H9 (cell line): Measurements from ENCODE around the gene SPINK1. TPM values are rescaled to one million over a fixed set of nuclear protein-coding genes. Genes with fewer than 3 reads are reported as not detected.

ENCODE experiments used
- DNase-seq: peaks from one replicate; pipeline ENCODE4 v3.0.0-alpha.2; 2017
- H2AFZ ChIP-seq: one replicate; pipeline ENCODE4 v1.6.1; 2013; ENCODE audit warnings: mild to moderate bottlenecking, low read length, control low read depth, moderate library complexity
- H2AK5ac ChIP-seq: 2 replicates; pipeline ENCODE4 v1.6.1; 2013; ENCODE audit warnings: low read length, control low read depth, mixed read lengths; ENCODE audit not compliant: insufficient read length
- H2BK120ac ChIP-seq: one replicate; pipeline ENCODE4 v1.6.1; 2013; ENCODE audit warnings: low read depth, mild to moderate bottlenecking, low read length, control low read depth, inconsistent platforms; ENCODE audit not compliant: poor library complexity, severe bottlenecking
- H2BK12ac ChIP-seq: 2 replicates; pipeline ENCODE4 v1.6.1; 2013; ENCODE audit warnings: low read length, control low read depth, mixed read lengths, low read depth; ENCODE audit not compliant: insufficient read length
- H2BK15ac ChIP-seq: 2 replicates; pipeline ENCODE4 v1.6.1; 2013; ENCODE audit warnings: low read depth, low read length, control low read depth
- H2BK20ac ChIP-seq: one replicate; pipeline ENCODE4 v1.6.1; 2013; ENCODE audit warnings: low read depth, mild to moderate bottlenecking, low read length, control low read depth, inconsistent platforms; ENCODE audit not compliant: poor library complexity, severe bottlenecking
- H2BK5ac ChIP-seq: 2 replicates; pipeline ENCODE4 v1.6.1; 2013; ENCODE audit warnings: low read length, control low read depth, mixed read lengths; ENCODE audit not compliant: insufficient read length
- H3K14ac ChIP-seq: 2 replicates; pipeline ENCODE4 v1.6.1; 2013; ENCODE audit warnings: low read length, control low read depth; ENCODE audit not compliant: insufficient read depth
- H3K18ac ChIP-seq: 2 replicates; pipeline ENCODE4 v1.6.1; 2013; ENCODE audit warnings: low read depth, mild to moderate bottlenecking, mixed read lengths, low read length, control low read depth; ENCODE audit not compliant: insufficient read length
- H3K23ac ChIP-seq: 2 replicates; pipeline ENCODE4 v1.6.1; 2013; ENCODE audit warnings: low read length, control low read depth, mixed read lengths, low read depth; ENCODE audit not compliant: insufficient read length
- H3K23me2 ChIP-seq: 2 replicates; pipeline ENCODE4 v1.6.1; 2013; ENCODE audit warnings: low read depth, mild to moderate bottlenecking, mixed read lengths, low read length, control low read depth; ENCODE audit not compliant: insufficient read length, poor library complexity, severe bottlenecking
- H3K27ac ChIP-seq: 2 replicates; pipeline ENCODE4 v1.5.1; 2013; ENCODE audit warnings: low read length, control low read depth, mixed read lengths, low read depth; ENCODE audit not compliant: insufficient read length
- H3K27me3 ChIP-seq: 2 replicates; pipeline ENCODE4 v1.6.1; 2013; ENCODE audit warnings: low read length, control low read depth, inconsistent platforms; ENCODE audit not compliant: insufficient read depth
- H3K4ac ChIP-seq: 2 replicates; pipeline ENCODE4 v1.6.1; 2013; ENCODE audit warnings: low read depth, mild to moderate bottlenecking, control low read depth, inconsistent platforms, low read length, moderate library complexity
- H3K4me1 ChIP-seq: 2 replicates; pipeline ENCODE4 v1.6.1; 2013; ENCODE audit warnings: low read length, control low read depth, inconsistent platforms; ENCODE audit not compliant: insufficient read depth
- H3K4me2 ChIP-seq: 2 replicates; pipeline ENCODE4 v1.6.1; 2013; ENCODE audit warnings: low read length, control low read depth, mixed read lengths; ENCODE audit not compliant: insufficient read length, insufficient read depth
- H3K56ac ChIP-seq: 2 replicates; pipeline ENCODE4 v1.6.1; 2013; ENCODE audit warnings: low read depth, mild to moderate bottlenecking, mixed read lengths, low read length, control low read depth; ENCODE audit not compliant: insufficient read length
- H3K79me1 ChIP-seq: 2 replicates; pipeline ENCODE4 v1.6.1; 2013; ENCODE audit warnings: low read depth, mild to moderate bottlenecking, moderate library complexity, low read length, control low read depth, inconsistent platforms; ENCODE audit not compliant: insufficient read depth, poor library complexity, severe bottlenecking
- H3K79me2 ChIP-seq: 2 replicates; pipeline ENCODE4 v1.6.1; 2013; ENCODE audit warnings: low read length, control low read depth, inconsistent platforms; ENCODE audit not compliant: insufficient read depth
- H3K9ac ChIP-seq: 2 replicates; pipeline ENCODE4 v1.6.1; 2013; ENCODE audit warnings: low read length, control low read depth, mixed read lengths; ENCODE audit not compliant: insufficient read length; ENCODE audit errors: extremely low read depth
- H3K9me3 ChIP-seq: one replicate; pipeline ENCODE4 v1.6.1; 2013; ENCODE audit warnings: low read depth, low read length, inconsistent platforms; ENCODE audit not compliant: control insufficient read depth
- H3T11ph ChIP-seq: one replicate; pipeline ENCODE4 v1.6.1; 2013; ENCODE audit warnings: mild to moderate bottlenecking, low read length, control low read depth, inconsistent platforms
- H4K20me1 ChIP-seq: one replicate; pipeline ENCODE4 v1.6.1; 2013; ENCODE audit not compliant: control insufficient read depth, insufficient read length, insufficient read depth
- H4K5ac ChIP-seq: 2 replicates; pipeline ENCODE4 v1.6.1; 2013; ENCODE audit warnings: low read depth, mild to moderate bottlenecking, mixed read lengths, low read length, control low read depth; ENCODE audit not compliant: insufficient read length
- H4K8ac ChIP-seq: replicated peaks from 2 replicates; pipeline ENCODE4 v1.6.1; 2013; ENCODE audit warnings: low read length, control low read depth, mixed read lengths, low read depth; ENCODE audit not compliant: insufficient read length
- H4K91ac ChIP-seq: 2 replicates; pipeline ENCODE4 v1.6.1; 2013; ENCODE audit warnings: low read depth, mild to moderate bottlenecking, moderate library complexity, mixed read lengths, low read length, control low read depth; ENCODE audit not compliant: insufficient read length
- H3K27ac Mint-ChIP-seq, 3 experiments: 2 replicates in 2 of 3; 3 replicates in 1 of 3; pipeline ENCODE4 v1.8.0; 2020 to 2021; ENCODE audit warnings: mixed read lengths in 3 of 3, mild to moderate bottlenecking in 1 of 3, moderate library complexity in 1 of 3
- H3K27me3 Mint-ChIP-seq: 2 replicates; pipeline ENCODE4 v1.8.0; 2021; ENCODE audit warnings: low read depth, mild to moderate bottlenecking, moderate library complexity, mixed read lengths
- H3K36me3 Mint-ChIP-seq, 3 experiments: 2 replicates in 2 of 3; 3 replicates in 1 of 3; pipeline ENCODE4 v1.8.0; 2020 to 2021; ENCODE audit warnings: low read depth in 3 of 3, mixed read lengths in 3 of 3; ENCODE audit not compliant: insufficient read depth in 1 of 3
- H3K4me1 Mint-ChIP-seq, 2 experiments: 2 replicates each; pipeline ENCODE4 v1.8.0; 2020; ENCODE audit warnings: mixed read lengths in 2 of 2
- H3K4me3 Mint-ChIP-seq, 2 experiments: 2 replicates in 1 of 2; 3 replicates in 1 of 2; pipeline ENCODE4 v1.8.0; 2020 to 2021; ENCODE audit warnings: mild to moderate bottlenecking in 2 of 2, mixed read lengths in 2 of 2, moderate library complexity in 1 of 2
- H3K9me3 Mint-ChIP-seq, 2 experiments: 2 replicates in 1 of 2; 3 replicates in 1 of 2; pipeline ENCODE4 v1.8.0; 2020; ENCODE audit warnings: mild to moderate bottlenecking in 2 of 2, mixed read lengths in 2 of 2, moderate library complexity in 1 of 2
- CTCF ChIP-seq: fragments of 200-600 bp; sonication (generic); conservative IDR thresholded peaks from 3 replicates; pipeline ENCODE4 v1.8.0; 2021; ENCODE audit warnings: antibody characterized with exemption, mild to moderate bottlenecking
- WGBS: extraction: QIAGEN DNeasy Blood & Tissue Kit; methylation state at CpG from one replicate; pipeline ENCODE4 v1.1.7; 2013; ENCODE audit warnings: missing lambda C conversion rate, low lambda C conversion rate, mixed read lengths; ENCODE audit not compliant: insufficient read length; ENCODE audit errors: extremely low coverage; 5-methylcytosine and 5-hydroxymethylcytosine counted together
- total RNA-seq: library from RNA; stranded (reverse); gene quantifications from 2 replicates; pipeline ENCODE4 v1.2.1, GENCODE V29; 2021

The SPINK1 gene
- total RNA-seq, 1 experiment from 2014 or later: 3.1 TPM

GRCh38 chr5:147813696-147814095 lies 17.8 kb downstream of the SPINK1 start:
- H3K4me3 Mint-ChIP-seq: no peak overlapping the region
- DNase-seq: no peak
- H3K36me3 Mint-ChIP-seq: peaks cover 2 to 4% (median 2%) of the 10 kb centered on the region in 3 experiments; a peak in 3 of 7 replicates
- H3K27me3 ChIP-seq: no peaks in the 10 kb centered on the region
- no peak overlapping the region for H4K8ac ChIP-seq
- no peak overlapping the region for H3K27ac Mint-ChIP-seq
- no peaks in the 10 kb centered on the region; a peak in 1 of 4 replicates for H3K4me1 Mint-ChIP-seq
- H2BK20ac ChIP-seq: no peak overlapping the region
- H2AK5ac ChIP-seq: no peak overlapping the region
- H2BK12ac ChIP-seq: no peak overlapping the region
- no peaks in the 10 kb centered on the region for H3K9me3 ChIP-seq
- no peak overlapping the region for H4K91ac ChIP-seq
- no peak overlapping the region for H3K9ac ChIP-seq
- H2BK15ac ChIP-seq: no peak overlapping the region
- no peak overlapping the region for H3K23ac ChIP-seq
- no peak overlapping the region for H2BK5ac ChIP-seq
- H3K4me2 ChIP-seq: no peak overlapping the region
- no peak overlapping the region for H2AFZ ChIP-seq
- no peak for TF ChIP-seq CTCF
- H3K27ac ChIP-seq: no peak overlapping the region
- no peaks in the 10 kb centered on the region for H3K27me3 Mint-ChIP-seq
- H3K4me1 ChIP-seq: peaks cover 3% of the 10 kb centered on the region
- H3K4ac ChIP-seq: no peak overlapping the region
- H3K79me2 ChIP-seq: no peaks in the 10 kb centered on the region
- H4K5ac ChIP-seq: no peak overlapping the region
- H3K23me2 ChIP-seq: no peaks in the 10 kb centered on the region
- H3T11ph ChIP-seq: no peak overlapping the region
- WGBS: no CpG with 5 or more reads among the region's 1 CpG
- no peak overlapping the region for H3K56ac ChIP-seq
- peaks cover 0 to 4% of the 10 kb centered on the region in 2 experiments; a peak in 2 of 5 replicates for H3K9me3 Mint-ChIP-seq
- no peak overlapping the region for H3K14ac ChIP-seq
- no peaks in the 10 kb centered on the region for H4K20me1 ChIP-seq
- H3K18ac ChIP-seq: no peak overlapping the region
- no peak overlapping the region for H2BK120ac ChIP-seq
- H3K79me1 ChIP-seq: no peaks in the 10 kb centered on the region
